A673 (cell line): ENCODE measurements around the gene DNAJC6. TPM values are rescaled to one million over a fixed set of nuclear protein-coding genes. Genes with fewer than 3 reads are reported as not detected.

Source experiments
- BruUV-seq: library from RNA; stranded (reverse); fragments of 400-500 nt; replicated peaks from 2 replicates; lab custom pipeline; 2021; lab: Mats Ljungman, UMichigan
- CTCF ChIA-PET: fragments of 300-600 bp; sonication (Branson Sonifier 250); formaldehyde crosslinking; loops from one replicate; lab custom pipeline; 2022; ENCODE audit warnings: antibody characterized with exemption; lab: Charles Lee
- POLR2A ChIA-PET: fragments of 300-600 bp; sonication (Branson Sonifier 250); formaldehyde crosslinking; loops from one replicate; lab custom pipeline; 2022; ENCODE audit warnings: antibody characterized with exemption; ENCODE audit not compliant: low non-redundant PET; lab: Charles Lee
- DNase-seq: peaks from one replicate; pipeline ENCODE4 v3.0.0-alpha.2; 2015; ENCODE audit warnings: low spot score
- H3K27ac ChIP-seq: fragments of 200-600 bp; sonication (generic); 2 replicates; pipeline ENCODE4 v1.5.1; 2016; ENCODE audit warnings: mixed run types, low read depth, mild to moderate bottlenecking, mixed read lengths, antibody characterized with exemption, low read length; ENCODE audit not compliant: poor library complexity, severe bottlenecking
- H3K27me3 ChIP-seq: fragments of 200-600 bp; sonication (generic); replicated peaks from 2 replicates; pipeline ENCODE4 v1.6.1; 2017; ENCODE audit warnings: mixed run types, low read depth, mild to moderate bottlenecking, mixed read lengths, antibody characterized with exemption, low read length; ENCODE audit not compliant: insufficient read depth, poor library complexity
- H3K36me3 ChIP-seq: fragments of 200-600 bp; sonication (generic); 2 replicates; pipeline ENCODE4 v1.6.1; 2016; ENCODE audit warnings: mixed run types, mild to moderate bottlenecking, mixed read lengths, antibody characterized with exemption, low read length; ENCODE audit not compliant: insufficient read depth, poor library complexity, severe bottlenecking
- H3K4me1 ChIP-seq: fragments of 200-600 bp; sonication (generic); 2 replicates; pipeline ENCODE4 v1.6.1; 2017; ENCODE audit warnings: mixed run types, mild to moderate bottlenecking, mixed read lengths, antibody characterized with exemption, low read length; ENCODE audit not compliant: insufficient read depth, poor library complexity, severe bottlenecking
- H3K4me3 ChIP-seq: fragments of 200-600 bp; sonication (generic); 2 replicates; pipeline ENCODE4 v1.5.1; 2016; ENCODE audit warnings: low read depth, mixed run types, mild to moderate bottlenecking, mixed read lengths, low read length; ENCODE audit not compliant: poor library complexity, severe bottlenecking
- H3K9me3 ChIP-seq: fragments of 200-600 bp; sonication (generic); 2 replicates; pipeline ENCODE4 v1.6.1; 2016; ENCODE audit warnings: mixed run types, low read depth, mild to moderate bottlenecking, mixed read lengths, antibody characterized with exemption, low read length; ENCODE audit not compliant: poor library complexity, severe bottlenecking
- EZH2 ChIP-seq: fragments of 200-600 bp; sonication (generic); IDR thresholded peaks from 2 replicates; pipeline ENCODE4 v1.6.1; 2017; ENCODE audit warnings: borderline replicate concordance, low read depth, mild to moderate bottlenecking, mixed read lengths, antibody characterized with exemption, low read length; ENCODE audit not compliant: poor library complexity, severe bottlenecking
- intact Hi-C: fragments of 100-400 bp; cut with micrococcal nuclease; formaldehyde crosslinking; loops from one replicate; pipeline ENCODE4 v1.10.0; 2022; ENCODE audit not compliant: unreplicated experiment
- total RNA-seq: library from RNA; stranded (reverse); gene quantifications from 2 replicates; pipeline ENCODE4 v1.2.3, GENCODE V29; 2021
- TF ChIP-seq, protein P1 (sequence below): fragments of 300-800, 200-600 bp; sonication (generic); conservative IDR thresholded peaks from 2 replicates; pipeline ENCODE4 v1.5.1; 2017; ENCODE audit warnings: low read depth, mild to moderate bottlenecking, antibody characterized with exemption, low read length, moderate library complexity, mixed read lengths

Gene DNAJC6
- total RNA-seq, 1 experiment from 2014 or later = 1.1 TPM

DNA sequence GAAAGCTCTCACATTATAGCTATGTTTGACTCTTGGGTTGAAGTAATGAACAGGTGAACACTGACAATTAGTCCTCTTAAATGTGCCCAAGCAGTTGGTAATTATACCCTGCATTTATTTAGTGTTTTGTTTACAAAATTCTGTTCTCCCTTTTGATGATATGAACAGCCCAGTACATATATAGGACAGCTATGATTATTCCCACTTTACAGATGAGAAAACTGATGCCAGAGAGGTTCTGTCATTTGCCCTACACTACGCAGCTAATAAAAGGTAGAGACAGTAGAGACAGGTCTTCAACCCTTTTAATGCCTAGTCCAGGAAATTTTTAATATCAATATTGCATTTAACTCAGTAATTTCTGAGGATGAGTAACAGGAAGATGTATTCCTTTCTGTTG, 46.1 kb upstream of the DNAJC6 start:
- intact Hi-C loops = no loop called here
- Histone ChIP-seq H3K9me3 (no peaks in the 10 kb centered on the region), H3K27me3 (peaks cover 24% of the 10 kb centered on the region), H3K4me3 (no peak overlapping the region), H3K36me3 (no peaks in the 10 kb centered on the region), H3K4me1 (peaks cover 14% of the 10 kb centered on the region), H3K27ac (no peak overlapping the region)
- ChIA-PET CTCF (no interaction called here), POLR2A (no interaction called here)
- no TSS peak for BruUV-seq
- no peak for DNase-seq
- TF ChIP-seq, protein P1, sequence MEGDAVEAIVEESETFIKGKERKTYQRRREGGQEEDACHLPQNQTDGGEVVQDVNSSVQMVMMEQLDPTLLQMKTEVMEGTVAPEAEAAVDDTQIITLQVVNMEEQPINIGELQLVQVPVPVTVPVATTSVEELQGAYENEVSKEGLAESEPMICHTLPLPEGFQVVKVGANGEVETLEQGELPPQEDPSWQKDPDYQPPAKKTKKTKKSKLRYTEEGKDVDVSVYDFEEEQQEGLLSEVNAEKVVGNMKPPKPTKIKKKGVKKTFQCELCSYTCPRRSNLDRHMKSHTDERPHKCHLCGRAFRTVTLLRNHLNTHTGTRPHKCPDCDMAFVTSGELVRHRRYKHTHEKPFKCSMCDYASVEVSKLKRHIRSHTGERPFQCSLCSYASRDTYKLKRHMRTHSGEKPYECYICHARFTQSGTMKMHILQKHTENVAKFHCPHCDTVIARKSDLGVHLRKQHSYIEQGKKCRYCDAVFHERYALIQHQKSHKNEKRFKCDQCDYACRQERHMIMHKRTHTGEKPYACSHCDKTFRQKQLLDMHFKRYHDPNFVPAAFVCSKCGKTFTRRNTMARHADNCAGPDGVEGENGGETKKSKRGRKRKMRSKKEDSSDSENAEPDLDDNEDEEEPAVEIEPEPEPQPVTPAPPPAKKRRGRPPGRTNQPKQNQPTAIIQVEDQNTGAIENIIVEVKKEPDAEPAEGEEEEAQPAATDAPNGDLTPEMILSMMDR = no peak
- TF ChIP-seq EZH2 = no peak

DNA sequence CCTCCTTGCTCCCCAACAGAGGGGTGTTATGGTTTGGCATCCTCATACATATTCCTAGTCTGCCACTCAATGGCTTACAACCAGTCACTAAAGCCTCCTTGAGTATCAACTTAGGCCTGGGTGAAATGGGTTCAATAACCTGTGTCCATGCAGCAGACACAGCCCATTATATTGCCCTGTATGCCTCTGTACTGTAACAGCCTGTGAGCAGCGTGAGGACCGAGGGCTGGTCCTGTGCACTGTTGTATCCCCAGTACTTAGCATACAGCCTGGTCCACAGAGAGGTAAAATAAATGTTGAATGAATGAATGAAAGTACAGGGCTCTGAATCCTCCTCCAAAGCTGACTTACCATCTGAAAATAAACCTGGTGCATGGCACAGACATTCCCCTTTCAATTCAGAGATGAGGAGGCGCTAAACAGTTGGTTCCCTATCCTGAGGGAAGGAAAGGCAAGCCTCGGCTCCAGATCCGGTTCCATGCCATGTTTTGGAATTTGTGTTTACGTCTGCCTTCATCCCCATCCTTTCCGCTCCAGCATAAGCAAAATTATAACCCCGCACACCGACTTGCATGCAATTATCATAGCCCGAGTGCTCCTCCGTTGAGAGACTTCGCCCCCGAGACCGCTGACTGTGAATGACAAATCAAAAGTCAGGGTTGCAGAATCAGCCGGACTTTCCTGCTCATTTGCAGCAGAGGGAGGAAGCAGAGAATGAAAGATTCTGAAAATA, 45.0 kb upstream of the DNAJC6 start:
- Histone ChIP-seq H3K4me1 (peaks cover 14% of the 10 kb centered on the region), H3K27ac (no peak overlapping the region), H3K27me3 (peaks cover 21% of the 10 kb centered on the region), H3K36me3 (no peaks in the 10 kb centered on the region), H3K4me3 (peak overlapping the region; percentile 41), H3K9me3 (no peaks in the 10 kb centered on the region)
- intact Hi-C loops = no loop called here
- peak; percentile 66 for DNase-seq
- ChIA-PET POLR2A (no interaction called here), CTCF (no interaction called here)
- TF ChIP-seq EZH2 = no peak
- TF ChIP-seq, protein P1 = no peak
- BruUV-seq = no TSS peak

DNA sequence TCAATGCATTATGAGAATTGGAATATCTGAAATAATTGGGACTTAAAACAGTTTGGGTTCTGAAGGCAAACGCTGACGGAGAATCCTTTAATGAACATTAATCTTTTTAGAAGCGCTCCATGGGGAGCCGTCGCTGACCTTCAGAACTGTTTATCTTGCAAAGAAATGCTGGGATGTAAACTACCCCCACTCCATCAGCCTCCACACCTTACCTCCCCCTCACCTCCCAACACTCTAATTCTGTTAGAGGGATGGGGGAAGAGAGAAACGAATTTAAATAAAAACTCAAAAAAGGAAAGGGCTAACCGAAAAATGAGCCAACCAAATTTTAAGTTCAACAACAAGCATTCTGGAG, 44.1 kb upstream of the DNAJC6 start:
- H3K4me1 ChIP-seq = peaks cover 14% of the 10 kb centered on the region
- H3K27ac ChIP-seq = no peak overlapping the region
- intact Hi-C loops = no loop called here
- CTCF ChIA-PET = no interaction called here
- POLR2A ChIA-PET = no interaction called here
- H3K36me3 ChIP-seq = no peaks in the 10 kb centered on the region
- no peaks in the 10 kb centered on the region for H3K9me3 ChIP-seq
- no peak for TF ChIP-seq EZH2
- TF ChIP-seq, protein P1 = no peak
- peak overlapping the region; percentile 41 for H3K4me3 ChIP-seq
- BruUV-seq = no TSS peak
- peaks cover 21% of the 10 kb centered on the region for H3K27me3 ChIP-seq
- no peak for DNase-seq
